Hair follicular keratinocyte (primary cell): ENCODE measurements around the gene OR5AK2. TPM values are rescaled to one million over a fixed set of nuclear protein-coding genes. Genes with fewer than 3 reads are reported as not detected.

Experiments
- total RNA-seq: library from RNA; depleted of rRNA; stranded (reverse); fragments of >200 nt; gene quantifications from 2 replicates; pipeline ENCODE4 v1.2.3, GENCODE V29; 2015

Gene OR5AK2
- not detected in 2 replicates for total RNA-seq

GRCh38 chr11:56988614-56989013, at the start of gene OR5AK2:
TSS of gene OR5AK2 (plus strand) at chr11:56988914. CDS start at chr11:56988914, 0 bp downstream.

Other genes with a start within 250 kb of the OR5AK2 start
- not detected in 2 replicates for gene OR9G4, start 240.2 kb upstream of the OR5AK2 start, total RNA-seq
- not detected in 2 replicates for gene LRRC55, start 193.0 kb downstream of the OR5AK2 start, total RNA-seq
- gene APLNR, start 248.3 kb downstream of the OR5AK2 start, total RNA-seq, result not detected in 2 replicates